ENCODE data around the gene AKR1E2.

GRCh38 chr10:4836416-4836969 is 10.5 kb downstream of the AKR1E2 start:
- TF ChIP-seq POLR2AphosphoS5 (IDR thresholded peaks at IDR 0.05) (no peak), POLR2A (IDR thresholded peaks at IDR 0.05) (no peak)
